GM18867 (cell line): ENCODE measurements around the gene SLC25A21.

Experiments
- ATAC-seq: cut with Tn5 transposase; IDR thresholded peaks from one replicate; pipeline ENCODE4 v1.9.1; 2021; ENCODE audit warnings: mild to moderate bottlenecking, moderate library complexity; ENCODE audit not compliant: unreplicated experiment

SLC25A21 gene

GRCh38 chr14:36658123-36659009, 514.0 kb downstream of the SLC25A21 start:
- ATAC-seq = no peak

- ATAC-seq = no peak
Measured at GRCh38 chr14:36657399-36658122, 514.8 kb downstream of the SLC25A21 start.

GRCh38 chr14:36656687-36657398, 515.6 kb downstream of the SLC25A21 start:
- no peak for ATAC-seq

- ATAC-seq = peak; percentile 43
Measured at GRCh38 chr14:36655963-36656686, 516.3 kb downstream of the SLC25A21 start.

GRCh38 chr14:36655571-36655962, 516.8 kb downstream of the SLC25A21 start:
- ATAC-seq = no peak

- ATAC-seq = no peak
Measured at GRCh38 chr14:36654794-36655381, 517.5 kb downstream of the SLC25A21 start.

GRCh38 chr14:36653962-36654793, 518.2 kb downstream of the SLC25A21 start:
- ATAC-seq = no peak

GRCh38 chr14:36653413-36653812, 519.0 kb downstream of the SLC25A21 start:
- no peak for ATAC-seq

GRCh38 chr14:36652542-36653201, 519.7 kb downstream of the SLC25A21 start:
- ATAC-seq = no peak

GRCh38 chr14:36649872-36650650, 522.3 kb downstream of the SLC25A21 start:
- no peak for ATAC-seq

- no peak for ATAC-seq
Measured at GRCh38 chr14:36647824-36648753, 524.3 kb downstream of the SLC25A21 start.

GRCh38 chr14:36647417-36647823, 525.0 kb downstream of the SLC25A21 start:
- ATAC-seq = no peak

GRCh38 chr14:36646664-36647416, 525.6 kb downstream of the SLC25A21 start:
- ATAC-seq = no peak

- ATAC-seq = no peak
Measured at GRCh38 chr14:36633580-36633979, 538.8 kb downstream of the SLC25A21 start.
